Hematopoietic multipotent progenitor cell treated with erythropoietin and hydrocortisone succinate and interleukin-3 and kit ligand, for 17 days (in vitro differentiated cells): Measurements from ENCODE around the gene CDH12.
"Not testable (repeated sequence)": the region's sequence is repeated elsewhere in the genome, so short reads cannot be mapped to it uniquely, and the experiment has no call there.

Experiments
- DNase-seq: peaks from one replicate; pipeline ENCODE4 v3.0.0-alpha.2; 2015; ENCODE audit warnings: low spot score

The CDH12 gene

DNA sequence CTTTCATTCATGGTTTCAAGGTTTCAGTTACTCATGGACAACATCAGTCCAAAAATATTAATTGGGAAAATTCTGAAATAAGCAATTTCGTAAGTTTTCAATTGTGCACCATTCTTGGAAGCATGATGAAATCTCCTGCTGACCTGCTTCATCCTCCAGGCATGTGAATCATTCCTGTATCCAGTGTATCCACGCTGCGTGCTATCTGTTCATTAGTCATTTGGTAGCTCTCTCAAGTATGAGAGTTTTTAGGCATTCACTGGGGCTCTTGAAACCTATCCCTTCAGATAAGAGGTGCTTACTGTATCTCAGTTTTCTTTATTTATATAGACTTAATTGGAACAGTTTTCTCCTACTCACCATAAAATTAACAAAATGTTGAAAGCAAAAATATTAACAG, 293.0 kb downstream of the CDH12 start:
- no peak for DNase-seq

DNA sequence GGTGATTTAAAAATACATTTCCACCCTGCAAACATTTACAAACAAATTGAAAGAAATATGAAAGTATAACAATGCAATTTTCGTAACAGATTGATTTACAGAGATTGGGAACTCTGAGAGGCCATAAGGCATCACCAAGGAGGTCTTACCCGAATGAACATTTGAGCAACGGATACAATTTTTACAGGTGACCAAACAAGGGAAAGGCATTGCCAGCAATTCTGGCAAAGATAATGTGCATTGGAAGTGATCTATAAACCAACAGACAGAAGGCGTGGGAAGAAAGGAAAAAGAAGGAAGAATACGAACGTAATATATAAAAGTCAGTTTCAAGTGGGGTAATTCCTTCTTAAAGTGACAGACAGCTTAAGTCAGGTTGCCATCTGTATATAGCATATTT, 295.9 kb downstream of the CDH12 start:
- no peak for DNase-seq

DNA sequence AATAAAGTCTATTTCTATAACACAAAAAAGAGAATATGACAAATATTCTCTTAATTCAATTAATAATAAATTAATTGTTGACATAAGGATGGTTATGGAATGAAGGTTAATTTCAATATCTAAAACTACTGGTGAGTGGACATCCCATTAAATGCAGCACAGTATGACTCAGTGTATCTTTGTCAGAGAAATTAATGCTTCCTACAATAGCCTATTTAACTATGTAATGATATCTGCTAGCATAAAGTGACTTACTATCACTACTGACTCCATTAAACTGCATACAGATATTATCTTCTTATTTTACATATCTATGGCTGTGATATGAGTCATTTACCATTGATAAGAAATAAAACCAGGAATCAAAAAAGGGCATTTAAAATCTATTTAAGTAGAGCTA, 298.7 kb downstream of the CDH12 start:
- no peak for DNase-seq

DNA sequence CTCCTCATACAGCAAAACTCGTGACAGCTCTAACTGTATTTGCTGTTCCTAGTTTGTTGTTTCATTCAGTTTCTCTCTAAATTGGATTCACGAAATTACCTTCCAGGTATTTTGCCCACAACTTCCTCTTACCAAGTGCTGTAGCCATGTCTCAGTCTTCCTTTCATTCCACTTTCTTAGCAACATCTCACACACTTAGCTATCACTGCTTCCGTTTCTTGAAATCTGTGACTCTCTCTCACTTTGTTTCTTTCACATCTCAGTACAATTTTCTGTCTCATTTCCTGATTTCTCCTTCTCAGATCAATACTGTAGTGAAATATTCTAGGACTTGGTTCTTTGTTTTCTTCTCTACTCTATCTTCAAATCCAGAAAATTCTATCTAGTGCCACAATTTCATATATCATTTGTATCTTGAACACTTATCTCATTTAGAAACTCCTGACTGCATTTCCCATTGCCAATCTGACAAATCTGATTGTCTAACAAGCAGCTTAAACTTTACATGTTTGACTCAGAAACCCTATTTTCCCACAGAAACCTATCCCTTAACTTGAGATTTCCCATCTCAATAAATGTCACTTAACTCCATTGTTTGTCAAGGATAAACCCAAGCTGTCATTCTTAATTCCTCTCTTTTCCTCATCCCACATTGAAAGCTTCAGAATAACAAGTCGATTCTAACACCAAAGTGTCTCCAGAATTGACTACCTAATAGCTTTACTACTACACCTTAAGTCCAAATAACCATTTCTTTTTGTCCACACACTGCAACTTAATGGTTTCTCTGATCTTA, 303.1 kb downstream of the CDH12 start:
- DNase-seq: no peak

DNA sequence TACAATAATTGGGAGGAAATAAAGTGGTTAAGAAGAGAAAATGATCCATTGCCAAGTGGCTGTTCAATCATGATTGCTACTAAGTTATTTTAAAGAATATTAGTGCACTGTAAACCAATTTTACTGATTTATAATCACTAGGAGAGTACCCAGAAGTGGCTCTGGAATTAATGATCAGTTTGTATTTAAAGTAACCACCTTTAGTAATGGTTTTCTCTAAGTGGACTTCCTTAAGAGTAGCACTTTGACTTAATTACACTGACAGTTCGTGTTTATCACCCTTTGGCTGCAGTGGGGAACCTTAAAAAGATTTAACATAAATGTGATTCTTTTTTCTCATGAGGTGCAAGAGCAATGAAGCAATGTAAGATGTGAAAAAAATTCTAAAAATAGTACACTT, 310.8 kb downstream of the CDH12 start:
- no peak for DNase-seq

DNA sequence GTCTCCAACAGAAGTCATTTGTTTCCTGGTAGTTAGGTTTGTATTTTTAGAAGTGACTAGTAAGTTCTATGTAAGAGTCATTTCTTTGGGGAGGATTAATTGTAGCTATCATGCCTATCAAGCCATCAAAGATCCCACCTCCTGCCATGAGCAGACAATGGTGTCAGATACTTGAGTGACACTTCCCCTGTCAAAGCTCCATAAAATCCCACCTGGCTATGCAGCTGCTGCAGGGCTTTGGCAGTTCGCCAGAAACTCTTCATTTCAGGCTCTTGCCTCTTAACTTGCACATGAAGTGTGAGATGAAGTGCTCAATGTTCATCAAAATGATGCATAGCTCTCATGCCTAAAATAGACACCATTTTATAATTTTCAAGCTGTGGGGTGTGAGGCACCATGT, 312.1 kb downstream of the CDH12 start:
- no peak for DNase-seq

DNA sequence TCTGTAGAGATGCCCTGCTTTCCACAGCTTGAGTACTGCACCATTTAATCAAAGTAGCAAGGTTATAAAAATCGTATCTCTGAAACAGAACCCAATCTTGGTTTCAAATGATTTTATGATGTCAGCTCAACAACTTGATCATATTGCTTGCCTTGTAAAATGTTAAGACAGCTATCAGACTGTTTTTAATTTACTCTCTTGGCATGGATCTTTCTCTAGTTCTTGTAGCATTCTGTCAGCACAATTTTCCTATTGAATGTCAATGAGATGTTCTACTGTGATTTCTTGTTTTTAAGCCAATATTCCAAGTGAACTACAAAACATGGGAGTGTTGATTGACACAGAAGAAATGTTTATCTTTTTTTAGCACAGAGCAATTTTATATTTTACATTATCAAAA, 313.4 kb downstream of the CDH12 start:
- DNase-seq: no peak

DNA sequence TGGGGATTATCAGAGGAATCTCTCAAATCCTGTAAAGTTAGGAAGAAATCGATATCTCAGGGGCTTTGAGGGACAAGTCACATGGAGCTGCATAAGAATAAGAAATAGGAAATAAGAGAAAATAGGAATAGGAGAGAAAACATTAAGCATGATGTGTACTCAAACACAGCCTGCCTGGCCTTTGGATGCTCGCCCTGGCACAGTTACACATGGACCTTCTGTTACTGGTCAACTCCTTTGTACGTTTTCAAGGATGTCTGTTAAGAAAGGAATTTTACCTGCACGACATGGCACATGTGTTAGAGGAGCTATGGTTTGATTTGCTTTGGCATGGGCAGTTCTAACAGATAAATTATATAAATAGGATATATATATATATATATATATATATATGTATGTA, 321.2 kb downstream of the CDH12 start:
- DNase-seq: no peak

DNA sequence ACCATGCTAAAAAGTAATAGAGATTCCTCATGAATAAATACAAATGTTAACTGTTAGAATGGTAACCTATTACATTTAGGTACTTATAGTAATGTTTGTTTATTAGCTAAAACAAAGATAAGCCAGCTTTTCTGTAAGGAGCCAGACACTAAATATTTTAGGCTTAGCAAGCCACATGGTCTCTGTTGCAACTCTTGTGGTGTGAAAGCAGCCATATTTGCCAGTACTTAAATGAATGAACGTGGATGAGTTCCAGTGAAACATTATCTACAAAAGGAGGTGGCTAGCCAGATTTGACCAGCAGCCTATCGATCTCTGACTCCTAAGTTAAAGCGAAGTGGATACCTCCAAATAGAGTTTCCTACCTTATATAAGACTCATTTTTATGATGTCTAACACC, 331.6 kb downstream of the CDH12 start:
- no peak for DNase-seq

DNA sequence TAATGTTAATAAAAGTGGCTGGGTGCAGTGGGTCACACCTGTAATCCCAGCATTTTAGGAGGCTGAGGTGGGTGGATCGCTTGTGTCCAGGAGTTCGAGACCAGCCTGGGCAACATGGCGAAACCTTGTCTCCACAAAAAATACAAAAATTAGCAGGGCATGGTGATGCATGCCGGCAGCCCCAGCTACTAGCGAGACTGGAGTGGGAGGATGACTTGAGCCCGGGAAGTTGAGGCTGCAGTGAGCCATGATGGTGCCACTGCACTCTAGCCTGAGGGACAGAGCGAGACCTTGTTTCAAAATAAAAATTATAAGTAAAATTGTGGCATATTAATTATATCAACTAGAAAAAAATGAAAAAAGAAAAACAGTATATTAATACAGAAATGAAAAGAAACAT, 336.6 kb downstream of the CDH12 start:
- not testable (repeated sequence) for DNase-seq

DNA sequence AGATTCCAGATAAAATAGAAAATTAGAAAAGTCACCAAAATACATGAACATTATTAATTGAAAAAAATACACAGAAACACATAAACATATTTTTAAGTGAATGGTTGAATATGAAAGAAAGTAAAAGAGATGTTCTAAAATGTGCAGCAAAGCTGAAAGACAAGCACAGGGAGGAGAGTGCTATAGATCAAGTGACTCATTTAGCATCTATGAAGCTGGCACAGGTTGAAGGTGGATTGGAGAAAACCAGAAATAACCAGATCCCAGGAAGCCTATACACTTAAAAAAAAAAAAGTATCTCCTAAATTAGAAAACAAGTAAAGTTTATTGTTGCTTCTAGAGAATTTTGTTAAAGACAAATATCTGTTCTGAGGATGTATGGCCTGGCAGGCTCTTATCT, 338.9 kb downstream of the CDH12 start:
- no peak for DNase-seq

DNA sequence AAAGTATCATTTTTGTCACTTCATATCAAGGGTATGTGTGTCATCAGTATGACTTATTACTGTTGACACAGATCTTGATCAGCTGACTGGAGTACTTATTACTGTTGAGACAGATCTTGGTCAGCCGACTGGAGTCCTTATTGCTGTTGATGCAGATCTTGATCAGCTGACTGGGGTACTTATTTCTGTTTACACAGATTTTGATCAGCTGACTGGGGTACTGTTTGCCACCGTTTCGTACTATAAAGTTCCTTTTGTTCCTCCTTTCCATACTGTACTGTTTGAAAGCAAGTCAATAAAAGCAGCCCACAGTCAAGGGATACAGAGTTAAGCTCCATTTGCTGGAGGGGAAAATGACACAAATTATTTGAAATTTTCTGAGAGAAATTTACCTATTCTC, 347.3 kb downstream of the CDH12 start:
- no peak for DNase-seq

DNA sequence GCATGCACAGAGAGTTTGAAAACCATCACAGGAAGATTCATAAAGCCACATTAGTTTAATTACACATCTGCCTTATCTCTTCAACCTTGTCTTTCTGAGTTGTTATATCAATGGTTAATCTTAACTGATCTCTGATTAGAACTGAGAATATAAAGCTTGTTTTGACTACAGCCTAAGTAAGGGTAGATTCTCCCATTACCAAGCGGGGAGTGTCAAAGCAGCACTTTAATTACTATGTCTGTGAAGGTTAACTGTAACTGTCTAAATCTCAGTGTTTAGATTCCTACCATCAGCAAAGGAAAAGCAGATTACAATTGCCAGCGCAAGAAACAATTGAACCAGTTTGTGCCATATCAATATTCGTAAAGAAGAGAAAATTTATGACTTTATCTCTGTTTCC, 348.7 kb downstream of the CDH12 start:
- DNase-seq: no peak

DNA sequence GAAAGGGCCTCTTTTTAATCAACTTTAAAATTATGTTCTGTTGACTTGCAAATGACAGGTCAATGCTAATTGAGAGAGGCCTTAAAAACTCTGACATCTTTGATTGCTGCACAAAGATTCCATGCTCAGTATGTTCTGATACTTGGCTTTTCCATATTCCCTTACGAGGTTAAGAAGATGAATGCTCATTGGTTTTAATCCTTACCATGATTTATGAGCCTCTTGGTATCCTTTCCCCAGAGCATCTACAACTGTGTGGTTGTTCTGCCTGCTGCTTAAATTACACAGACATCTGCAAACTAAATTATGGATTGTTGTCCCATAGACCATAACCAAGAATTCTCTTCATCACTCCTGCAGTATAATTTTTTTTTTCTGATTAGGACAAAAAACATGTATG, 352.6 kb downstream of the CDH12 start:
- DNase-seq: no peak

DNA sequence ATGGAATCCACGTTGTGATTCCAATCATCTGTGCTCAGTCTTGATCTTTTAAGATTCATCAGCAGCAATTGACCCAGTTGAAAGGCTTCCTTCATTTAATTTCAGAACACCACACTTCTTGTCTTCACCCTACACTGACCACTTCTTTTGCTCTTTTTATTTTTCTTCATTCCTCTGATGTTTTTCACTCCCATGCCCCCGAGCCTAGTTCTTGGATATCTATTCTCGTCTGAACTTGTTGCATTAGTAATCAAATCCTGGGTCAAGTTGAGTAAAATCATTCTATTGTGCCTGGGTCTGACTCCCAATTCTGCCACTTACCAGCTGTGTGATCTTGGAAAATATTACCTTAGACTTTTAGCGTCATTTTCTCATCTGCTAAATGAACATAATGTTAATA, 356.5 kb downstream of the CDH12 start:
- DNase-seq: no peak

DNA sequence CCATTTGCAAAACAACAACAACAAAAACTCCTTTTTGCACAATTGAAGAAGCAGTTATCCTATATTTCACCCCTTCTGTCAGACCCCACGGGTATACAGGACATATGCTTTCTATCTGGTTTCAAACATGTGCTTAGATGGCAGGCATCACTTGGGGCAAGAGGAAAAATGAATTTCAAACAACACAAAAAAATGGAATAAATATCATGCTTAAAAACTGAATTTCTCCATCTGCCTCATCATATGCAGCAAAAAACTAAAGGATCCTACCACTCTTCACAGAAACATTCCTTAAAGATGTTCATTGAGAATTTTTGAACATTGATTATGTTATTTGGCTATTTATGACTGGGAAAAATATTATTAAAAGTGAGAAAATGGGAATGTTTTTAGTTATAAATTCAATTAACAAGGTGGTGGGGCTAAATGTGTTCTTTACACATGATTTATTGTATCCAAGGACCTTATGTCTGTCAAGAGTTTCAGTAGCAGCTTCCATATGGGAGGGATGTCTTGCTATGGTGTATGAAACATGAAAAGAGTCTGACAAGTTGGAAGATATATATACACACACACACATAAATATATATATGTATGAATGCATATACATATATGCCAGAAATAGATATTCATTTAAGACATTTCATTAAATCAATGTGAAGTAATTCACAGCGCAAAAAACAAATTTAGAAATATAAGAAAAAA, 358.0 kb downstream of the CDH12 start:
- DNase-seq: no peak

DNA sequence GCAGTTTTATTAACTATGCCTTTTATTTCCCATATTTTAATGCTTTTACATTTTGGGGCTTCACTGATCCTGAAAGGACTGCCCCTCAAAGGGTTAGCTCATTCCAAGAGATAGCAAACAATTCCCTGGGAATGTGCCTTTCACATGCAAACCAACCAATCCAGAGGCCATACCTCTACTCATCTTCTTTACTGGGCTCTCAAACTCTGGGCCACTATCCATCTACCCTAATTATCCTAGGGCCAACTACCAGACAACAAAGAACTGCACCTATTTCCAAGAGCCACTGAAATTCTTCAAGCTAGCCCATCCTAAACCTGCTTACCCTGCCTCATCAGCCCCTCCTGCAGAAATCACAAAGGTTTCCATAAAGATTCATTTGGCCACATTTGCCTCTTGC, 364.7 kb downstream of the CDH12 start:
- no peak for DNase-seq

DNA sequence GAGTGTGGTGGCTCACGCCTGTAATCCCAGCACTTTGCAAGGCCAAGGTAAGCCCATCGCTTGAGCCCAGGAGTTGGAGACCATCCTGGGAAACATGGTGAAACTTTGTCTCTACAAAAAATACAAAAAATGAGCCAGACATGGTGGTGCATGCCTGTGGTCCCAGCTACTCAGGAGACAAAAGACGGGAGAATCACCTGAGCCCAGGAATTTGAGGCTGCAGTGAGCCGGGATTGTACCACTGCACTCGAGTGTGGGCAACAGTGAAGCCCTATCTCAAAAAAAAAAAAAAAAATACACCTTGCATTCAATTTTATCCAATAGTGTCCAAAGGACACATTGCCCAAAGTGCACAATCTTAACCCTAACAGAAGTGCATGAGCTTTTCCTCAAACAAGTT, 372.8 kb downstream of the CDH12 start:
- no peak for DNase-seq

DNA sequence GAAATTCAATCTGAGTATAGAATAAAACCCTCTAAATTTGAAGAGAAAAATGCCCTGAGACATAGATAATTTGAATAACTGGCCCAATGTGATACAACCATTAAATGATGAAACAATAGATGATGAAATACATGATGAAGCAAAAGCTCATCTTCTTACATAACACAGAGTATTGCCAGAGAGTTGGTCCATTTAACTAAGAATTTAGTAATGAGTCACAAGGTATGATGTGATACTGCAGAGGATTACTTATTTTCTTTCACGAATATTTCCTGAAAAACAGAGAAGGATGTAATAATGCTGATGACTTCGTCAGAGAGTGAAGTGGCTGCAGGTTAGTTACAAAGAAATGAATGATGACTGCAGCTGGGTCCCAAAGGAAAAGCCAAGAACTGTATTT, 379.3 kb downstream of the CDH12 start:
- no peak for DNase-seq

DNA sequence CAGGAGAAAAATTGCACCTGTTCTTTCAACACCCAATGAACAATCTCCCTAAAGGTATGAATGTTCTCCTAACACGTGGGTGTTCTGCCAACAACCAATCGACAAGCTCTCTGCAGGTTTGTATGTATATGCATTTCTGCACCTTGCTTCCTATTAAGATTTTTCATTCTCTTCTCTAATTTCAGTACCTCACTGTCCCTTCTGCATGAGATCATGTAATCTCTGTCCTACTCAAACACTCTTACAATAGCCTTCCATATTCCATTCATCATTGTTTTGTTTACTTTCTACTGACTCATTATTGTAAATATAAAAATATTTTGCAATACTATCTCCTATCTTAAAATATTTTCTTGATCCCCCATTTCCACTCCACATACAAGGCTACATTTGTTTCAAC, 382.0 kb downstream of the CDH12 start:
- no peak for DNase-seq

DNA sequence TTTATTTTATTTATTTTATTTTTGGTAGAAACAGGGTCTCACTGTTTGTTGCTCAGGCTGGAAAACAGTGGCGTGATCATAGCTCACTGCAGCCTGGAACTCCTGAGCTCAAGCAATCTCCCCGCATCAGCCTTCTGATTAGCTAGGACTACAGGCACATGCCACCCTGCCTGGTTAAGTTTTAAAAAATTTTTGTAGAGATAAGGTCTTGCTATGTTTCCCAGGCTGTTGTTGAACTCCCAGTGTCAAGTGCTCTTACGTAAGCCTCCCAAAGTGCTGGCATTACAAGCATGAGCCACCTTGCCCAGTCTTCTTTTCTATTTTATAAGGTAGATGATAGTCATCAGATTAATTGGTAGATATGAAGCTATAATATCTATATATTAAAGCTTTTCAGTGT, 382.7 kb downstream of the CDH12 start:
- DNase-seq: no peak

DNA sequence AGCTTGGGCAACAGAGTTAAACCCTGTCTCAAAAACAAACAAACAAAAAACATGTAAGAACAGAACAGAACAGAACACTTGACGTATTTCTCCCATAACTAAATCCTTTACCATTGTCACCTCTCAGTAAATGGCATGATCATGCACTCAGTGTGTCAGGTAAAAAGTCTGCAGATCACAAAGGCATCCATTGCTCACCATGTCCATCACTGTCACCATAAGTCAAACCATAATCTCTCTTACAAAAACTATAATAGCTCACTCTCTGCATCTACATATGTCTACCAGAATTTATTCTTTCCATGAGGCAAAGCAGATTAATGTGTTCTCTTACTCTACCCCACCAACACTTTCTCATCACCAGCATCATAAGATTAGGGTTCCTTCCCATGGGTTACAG, 387.5 kb downstream of the CDH12 start:
- no peak for DNase-seq

DNA sequence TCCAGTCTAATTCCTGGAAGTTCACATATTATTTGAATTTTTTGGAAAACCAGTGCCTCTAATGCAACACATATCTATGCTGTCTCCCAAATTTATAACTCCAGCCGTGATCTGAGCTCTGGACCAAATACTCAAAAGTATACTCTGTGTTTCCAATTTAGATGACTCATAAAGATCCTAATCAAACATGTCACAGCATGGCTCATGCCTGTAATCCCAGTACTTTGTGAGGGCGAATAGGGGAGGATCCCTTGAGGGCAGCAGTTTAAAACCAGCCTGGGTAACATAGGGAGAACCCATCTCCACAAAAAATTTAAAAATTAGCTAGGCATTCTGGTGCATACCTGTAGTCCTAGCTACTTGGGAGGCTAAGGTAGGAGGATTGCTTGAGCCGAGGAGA, 388.0 kb downstream of the CDH12 start:
- no peak for DNase-seq

DNA sequence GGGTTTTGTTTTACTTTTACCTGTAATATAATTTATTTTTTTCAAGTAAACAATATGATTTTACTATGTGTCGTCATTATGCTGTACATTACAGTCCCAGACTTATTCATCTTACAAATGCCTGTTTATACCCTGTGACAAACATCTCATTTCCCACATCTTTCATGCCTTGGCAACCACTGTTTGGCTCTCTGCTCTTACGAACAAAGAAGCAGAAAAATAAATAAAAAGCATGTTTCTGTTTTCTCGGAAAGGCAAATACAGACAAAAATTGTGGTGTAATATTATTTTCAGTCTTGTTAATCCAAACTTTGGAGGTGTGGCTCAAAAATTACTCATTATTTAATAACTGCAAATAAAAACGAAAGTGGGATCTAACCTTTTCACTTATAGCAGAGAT, 393.0 kb downstream of the CDH12 start:
- DNase-seq: no peak
